LHCN-M2 (cell line): ENCODE results near the gene SPEN. TPM values are rescaled to one million over a fixed set of nuclear protein-coding genes. Genes with fewer than 3 reads are reported as not detected.
"Not testable (repeated sequence)": the region's sequence is repeated elsewhere in the genome, so short reads cannot be mapped to it uniquely, and the experiment has no call there.

Source experiments
- DNase-seq: peaks from one replicate; pipeline ENCODE4 v3.0.0-alpha.2; 2012; ENCODE audit warnings: low read depth
- total RNA-seq: library from RNA; depleted of rRNA; stranded (reverse); fragments of >200 nt; gene quantifications from 2 replicates; pipeline ENCODE4 v1.2.3, GENCODE V29; 2014

The SPEN gene
- total RNA-seq, 1 experiment from 2014 or later = 7.7 TPM

- DNase-seq = not testable (repeated sequence)
Observed at GRCh38 chr1:15896841-15897610, 49.5 kb downstream of the SPEN start.

GRCh38 chr1:15899266-15899665 is 51.8 kb downstream of the SPEN start:
- no peak for DNase-seq

DNA sequence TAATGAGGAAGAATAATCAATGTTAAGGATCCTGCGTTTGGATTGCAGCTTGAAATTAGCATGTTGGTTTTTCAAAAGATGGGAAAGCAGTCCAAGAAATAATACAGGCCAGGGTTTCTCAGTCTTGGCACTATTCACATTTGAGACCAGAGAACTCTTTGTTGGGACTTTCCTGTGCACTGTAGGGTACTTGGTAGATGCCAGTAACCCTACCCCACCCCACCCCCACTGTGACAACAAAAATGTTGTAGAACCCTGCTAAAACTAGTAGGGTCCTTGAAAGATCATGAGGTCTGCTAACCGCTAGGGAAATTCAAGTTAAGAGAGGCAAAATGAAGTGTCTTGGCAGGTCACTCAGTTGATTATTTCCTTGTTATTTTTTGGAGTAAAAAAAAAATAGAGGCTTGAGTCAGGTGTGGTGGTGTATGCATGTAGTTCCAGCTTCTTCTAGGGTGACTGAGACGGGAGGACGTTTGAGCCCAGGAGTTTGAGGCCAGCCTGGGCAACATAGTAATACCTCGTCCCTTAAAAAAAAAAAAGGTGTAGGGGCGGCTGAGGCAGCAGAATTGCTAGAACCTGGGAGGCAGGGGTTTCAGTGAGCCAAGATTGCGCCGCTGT is 53.3 kb downstream of the SPEN start:
- DNase-seq = no peak

- peak; percentile 85 for DNase-seq
Observed at GRCh38 chr1:15902882-15903281, 55.4 kb downstream of the SPEN start.

DNA sequence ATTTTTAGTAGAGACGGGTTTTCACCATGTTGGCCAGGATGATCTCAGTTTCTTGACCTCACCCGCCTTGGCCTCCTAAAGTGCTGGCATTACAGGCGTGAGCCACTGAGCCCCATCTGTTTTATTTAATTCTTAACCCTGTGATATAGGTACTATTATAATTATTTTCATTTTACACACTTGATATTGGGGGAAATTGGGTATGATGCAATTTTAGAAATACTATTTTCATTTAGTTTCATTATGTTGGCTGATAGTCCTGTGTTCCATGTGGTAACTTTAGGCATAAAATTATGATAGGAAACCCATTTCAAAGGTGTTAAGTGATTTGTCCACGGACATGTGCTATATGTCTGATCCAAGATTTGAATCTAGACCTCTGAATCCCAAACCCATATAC is 61.1 kb downstream of the SPEN start:
- DNase-seq = no peak

DNA sequence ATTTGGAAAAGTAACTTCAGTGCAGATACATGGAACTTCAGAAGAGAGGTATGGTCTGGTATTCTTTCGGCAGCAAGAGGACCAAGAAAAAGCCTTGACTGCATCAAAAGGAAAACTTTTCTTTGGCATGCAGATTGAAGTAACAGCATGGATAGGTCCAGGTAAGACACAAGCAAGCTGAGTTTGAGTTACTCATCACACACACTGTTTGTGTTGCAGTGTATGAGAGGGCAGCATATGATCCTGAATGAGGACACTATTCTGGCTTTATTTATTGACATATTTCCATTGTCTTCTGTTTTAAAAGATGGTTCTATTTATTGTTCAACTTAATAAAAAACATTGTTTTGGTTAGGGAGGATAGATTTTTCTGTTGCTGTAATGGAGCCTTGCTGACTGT is 63.6 kb downstream of the SPEN start:
- DNase-seq = no peak

- DNase-seq = no peak
Observed at GRCh38 chr1:15911927-15912326, 64.4 kb downstream of the SPEN start.

- not testable (repeated sequence) for DNase-seq
Observed at GRCh38 chr1:15913607-15914006, 66.1 kb downstream of the SPEN start.

DNA sequence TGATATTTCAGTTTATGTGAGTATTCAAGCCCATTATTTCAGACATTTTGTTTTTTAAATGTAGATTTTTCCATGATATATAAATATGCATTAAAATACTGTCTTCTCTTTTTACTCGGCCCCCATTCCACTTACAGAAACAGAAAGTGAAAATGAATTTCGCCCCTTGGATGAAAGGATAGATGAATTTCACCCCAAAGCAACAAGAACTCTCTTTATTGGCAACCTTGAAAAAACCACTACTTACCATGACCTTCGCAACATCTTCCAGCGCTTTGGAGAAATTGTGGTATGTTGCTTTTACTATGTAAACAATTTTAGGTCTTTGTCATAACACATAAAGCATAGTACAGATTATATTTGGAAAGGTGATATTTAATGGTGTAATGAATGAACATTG is 68.5 kb downstream of the SPEN start:
- DNase-seq = no peak

- peak; percentile 29 for DNase-seq
Observed at GRCh38 chr1:15916417-15916816, 68.9 kb downstream of the SPEN start.

DNA sequence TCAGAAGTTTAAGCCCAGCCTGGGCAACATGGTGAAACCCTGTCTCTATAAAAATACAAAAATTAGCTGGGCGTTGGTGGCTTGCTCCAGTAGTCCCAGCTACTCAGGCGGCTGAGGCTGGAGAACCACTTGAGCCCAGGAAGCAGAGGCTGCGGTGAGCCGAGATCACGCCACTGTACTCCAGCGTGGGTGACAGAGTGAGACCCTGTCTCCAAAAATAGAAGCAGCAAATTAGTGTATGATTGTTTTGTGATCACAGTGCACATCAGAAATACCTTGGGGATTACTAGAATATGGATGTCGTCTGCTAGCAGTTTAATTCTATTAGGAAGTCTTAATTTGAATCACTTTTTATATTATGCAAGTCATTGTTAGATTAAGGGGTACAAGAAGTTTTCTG is 69.4 kb downstream of the SPEN start:
- DNase-seq = no peak

DNA sequence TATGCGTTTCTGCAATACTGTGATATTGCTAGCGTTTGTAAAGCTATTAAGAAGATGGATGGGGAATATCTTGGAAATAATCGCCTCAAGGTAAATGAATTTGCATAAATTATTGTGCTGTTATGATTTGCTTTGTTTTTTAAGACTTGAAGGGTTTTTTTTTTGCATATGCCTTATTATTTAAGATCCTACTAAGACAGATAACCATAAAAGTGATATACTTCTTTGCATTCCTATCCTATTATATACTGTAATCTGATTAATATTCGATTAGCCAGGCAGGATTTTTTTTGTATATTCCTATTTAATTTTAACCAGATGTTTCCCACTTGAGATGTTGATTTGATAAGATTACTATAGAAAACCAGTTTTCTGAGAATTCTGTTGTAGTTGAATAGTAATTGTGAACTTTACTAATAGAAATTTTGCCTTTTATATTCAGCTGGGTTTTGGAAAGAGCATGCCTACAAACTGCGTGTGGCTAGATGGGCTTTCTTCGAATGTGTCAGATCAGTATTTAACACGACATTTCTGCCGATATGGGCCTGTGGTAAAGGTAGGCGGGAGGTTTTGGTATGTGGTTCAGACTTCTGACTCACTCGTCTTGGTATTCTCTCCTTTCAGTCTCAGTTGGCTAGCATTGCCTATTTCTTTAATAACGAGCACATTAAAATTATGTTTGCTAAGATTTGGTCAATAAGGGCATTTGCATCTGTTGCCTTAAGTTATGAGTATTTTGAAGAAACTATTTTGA is 71.6 kb downstream of the SPEN start:
- peak; percentile 78 for DNase-seq

DNA sequence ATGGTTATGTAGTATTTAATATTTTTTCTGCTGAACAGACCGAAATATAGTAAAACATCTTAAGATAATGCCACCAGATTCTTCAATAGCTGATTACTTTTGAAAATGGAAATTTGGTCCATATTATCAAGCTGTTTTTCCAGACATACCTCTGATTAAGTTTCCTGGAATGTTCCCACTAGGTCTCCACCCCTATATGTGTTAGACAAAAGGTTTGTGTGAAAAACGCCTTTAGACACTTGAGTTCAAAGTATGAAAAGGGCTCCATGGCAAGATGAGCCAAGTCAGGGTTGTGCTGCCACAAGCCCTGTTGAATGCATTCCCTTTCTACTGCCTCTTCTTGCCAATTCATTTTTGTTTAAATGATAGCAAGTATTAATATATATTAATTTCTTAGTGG is 75.7 kb downstream of the SPEN start:
- peak; percentile 67 for DNase-seq

GRCh38 chr1:15926448-15926847 is 78.9 kb downstream of the SPEN start:
- DNase-seq = not testable (repeated sequence)

GRCh38 chr1:15928971-15929965 is 81.8 kb downstream of the SPEN start:
- DNase-seq = no peak

DNA sequence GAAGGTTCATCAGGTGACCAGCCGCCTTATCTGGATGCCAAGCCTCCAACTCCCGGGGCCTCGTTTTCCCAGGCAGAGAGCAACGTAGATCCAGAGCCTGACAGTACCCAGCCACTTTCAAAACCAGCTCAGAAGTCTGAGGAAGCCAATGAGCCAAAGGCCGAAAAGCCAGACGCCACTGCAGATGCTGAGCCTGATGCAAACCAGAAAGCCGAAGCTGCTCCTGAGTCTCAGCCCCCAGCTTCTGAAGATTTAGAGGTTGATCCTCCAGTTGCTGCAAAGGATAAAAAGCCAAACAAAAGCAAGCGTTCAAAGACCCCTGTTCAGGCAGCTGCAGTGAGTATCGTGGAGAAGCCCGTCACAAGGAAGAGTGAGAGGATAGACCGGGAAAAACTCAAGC is 83.9 kb downstream of the SPEN start:
- DNase-seq = no peak

DNA sequence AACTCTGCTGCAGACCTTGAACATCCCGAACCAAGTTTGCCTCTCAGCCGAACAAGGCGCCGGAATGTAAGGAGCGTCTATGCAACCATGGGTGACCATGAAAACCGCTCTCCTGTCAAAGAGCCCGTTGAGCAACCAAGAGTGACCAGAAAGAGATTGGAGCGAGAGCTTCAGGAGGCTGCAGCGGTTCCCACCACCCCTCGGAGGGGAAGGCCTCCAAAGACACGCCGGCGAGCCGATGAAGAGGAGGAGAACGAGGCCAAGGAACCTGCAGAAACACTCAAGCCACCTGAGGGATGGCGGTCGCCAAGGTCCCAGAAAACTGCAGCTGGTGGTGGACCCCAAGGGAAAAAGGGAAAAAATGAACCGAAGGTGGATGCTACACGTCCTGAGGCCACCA is 84.4 kb downstream of the SPEN start:
- DNase-seq = no peak

DNA sequence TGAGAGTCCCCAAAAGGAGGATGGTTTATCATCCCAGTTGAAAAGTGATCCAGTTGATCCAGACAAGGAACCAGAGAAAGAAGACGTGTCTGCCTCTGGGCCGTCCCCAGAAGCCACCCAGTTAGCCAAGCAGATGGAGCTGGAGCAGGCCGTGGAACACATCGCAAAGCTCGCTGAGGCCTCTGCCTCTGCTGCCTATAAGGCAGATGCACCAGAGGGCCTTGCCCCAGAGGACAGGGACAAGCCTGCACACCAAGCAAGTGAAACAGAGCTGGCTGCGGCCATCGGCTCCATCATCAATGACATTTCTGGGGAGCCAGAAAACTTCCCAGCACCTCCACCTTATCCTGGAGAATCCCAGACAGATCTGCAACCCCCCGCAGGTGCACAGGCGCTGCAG is 85.1 kb downstream of the SPEN start:
- DNase-seq = no peak

- DNase-seq = no peak
Observed at GRCh38 chr1:15933684-15934083, 86.2 kb downstream of the SPEN start.

DNA sequence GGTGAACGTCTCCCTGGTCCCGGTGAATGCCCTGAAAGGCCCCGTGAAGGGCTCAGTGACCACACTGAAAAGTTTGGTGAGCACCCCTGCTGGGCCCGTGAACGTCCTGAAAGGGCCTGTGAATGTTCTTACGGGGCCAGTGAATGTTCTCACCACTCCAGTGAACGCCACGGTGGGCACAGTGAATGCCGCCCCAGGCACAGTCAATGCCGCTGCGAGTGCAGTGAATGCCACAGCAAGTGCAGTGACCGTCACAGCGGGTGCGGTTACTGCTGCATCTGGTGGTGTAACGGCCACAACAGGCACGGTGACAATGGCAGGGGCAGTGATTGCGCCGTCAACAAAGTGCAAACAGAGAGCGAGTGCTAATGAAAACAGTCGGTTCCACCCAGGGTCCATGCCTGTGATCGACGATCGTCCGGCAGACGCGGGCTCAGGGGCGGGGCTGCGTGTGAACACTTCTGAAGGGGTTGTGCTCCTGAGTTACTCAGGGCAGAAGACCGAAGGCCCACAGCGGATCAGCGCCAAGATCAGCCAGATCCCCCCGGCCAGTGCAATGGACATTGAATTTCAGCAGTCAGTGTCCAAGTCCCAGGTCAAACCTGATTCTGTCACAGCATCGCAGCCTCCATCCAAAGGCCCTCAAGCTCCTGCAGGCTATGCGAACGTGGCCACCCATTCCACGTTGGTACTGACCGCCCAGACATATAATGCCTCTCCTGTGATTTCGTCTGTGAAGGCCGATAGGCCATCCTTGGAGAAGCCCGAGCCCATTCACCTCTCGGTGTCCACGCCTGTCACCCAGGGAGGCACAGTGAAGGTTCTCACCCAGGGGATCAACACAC is 86.9 kb downstream of the SPEN start:
- DNase-seq = no peak
